PFSK-1 (cell line): ENCODE results near the gene CFAP57.
A peak's percentile ranks its signal among the peaks of the same experiment; 100 is the strongest.

Experiments
- FOXP2 ChIP-seq: optimal IDR thresholded peaks from 2 replicates; pipeline ENCODE3; 2011; ENCODE audit warnings: borderline replicate concordance, control low read depth, inconsistent platforms; ENCODE audit not compliant: insufficient read depth; ENCODE audit errors: extremely low read length, extremely low read depth
- POLR2AphosphoS5 ChIP-seq: IDR thresholded peaks from 2 replicates; pipeline ENCODE4 v1.6.1; 2012; ENCODE audit warnings: low read depth, mild to moderate bottlenecking, control low read depth, low read length, moderate library complexity
- SIN3A ChIP-seq: IDR thresholded peaks from 2 replicates; pipeline ENCODE4 v1.6.1; 2012; ENCODE audit warnings: mild to moderate bottlenecking, low read length, moderate library complexity, borderline replicate concordance; ENCODE audit not compliant: insufficient read depth
- TAF1 ChIP-seq: IDR thresholded peaks from 2 replicates; pipeline ENCODE4 v1.6.1; 2012; ENCODE audit warnings: low read length, control low read depth, borderline replicate concordance; ENCODE audit not compliant: insufficient read depth
- TF ChIP-seq, protein P1 (sequence below), 2 experiments: IDR thresholded peaks; 2 replicates each; pipeline versions ENCODE4 v1.6.1 to v1.8.0; 2011 to 2012; ENCODE audit warnings: low read depth in 2 of 2, low read length in 2 of 2, control low read depth in 1 of 2, inconsistent platforms in 1 of 2, mild to moderate bottlenecking in 1 of 2, moderate library complexity in 1 of 2; ENCODE audit not compliant: insufficient read depth in 1 of 2

CFAP57 gene

DNA sequence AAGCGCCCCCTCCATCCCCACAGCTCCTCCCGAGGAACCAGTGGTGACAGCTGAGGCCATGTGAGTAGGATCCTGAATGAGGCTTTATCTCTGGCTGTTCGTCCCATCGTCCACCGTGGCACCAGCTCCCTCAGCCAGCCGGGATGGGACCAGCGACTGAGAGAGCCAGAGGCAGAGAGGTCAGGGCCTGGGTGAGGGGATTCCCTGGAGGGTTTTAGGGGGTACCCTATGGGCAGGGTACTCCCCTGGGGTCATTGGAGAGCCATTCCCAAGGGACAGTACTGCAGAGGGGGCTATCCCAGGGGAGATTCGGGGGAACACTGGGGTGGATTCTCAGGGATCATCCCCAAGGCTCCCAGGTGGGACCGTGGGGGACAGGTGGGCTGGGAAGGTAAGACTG is 100.0 kb downstream of the CFAP57 start:
- TF ChIP-seq, protein P1, sequence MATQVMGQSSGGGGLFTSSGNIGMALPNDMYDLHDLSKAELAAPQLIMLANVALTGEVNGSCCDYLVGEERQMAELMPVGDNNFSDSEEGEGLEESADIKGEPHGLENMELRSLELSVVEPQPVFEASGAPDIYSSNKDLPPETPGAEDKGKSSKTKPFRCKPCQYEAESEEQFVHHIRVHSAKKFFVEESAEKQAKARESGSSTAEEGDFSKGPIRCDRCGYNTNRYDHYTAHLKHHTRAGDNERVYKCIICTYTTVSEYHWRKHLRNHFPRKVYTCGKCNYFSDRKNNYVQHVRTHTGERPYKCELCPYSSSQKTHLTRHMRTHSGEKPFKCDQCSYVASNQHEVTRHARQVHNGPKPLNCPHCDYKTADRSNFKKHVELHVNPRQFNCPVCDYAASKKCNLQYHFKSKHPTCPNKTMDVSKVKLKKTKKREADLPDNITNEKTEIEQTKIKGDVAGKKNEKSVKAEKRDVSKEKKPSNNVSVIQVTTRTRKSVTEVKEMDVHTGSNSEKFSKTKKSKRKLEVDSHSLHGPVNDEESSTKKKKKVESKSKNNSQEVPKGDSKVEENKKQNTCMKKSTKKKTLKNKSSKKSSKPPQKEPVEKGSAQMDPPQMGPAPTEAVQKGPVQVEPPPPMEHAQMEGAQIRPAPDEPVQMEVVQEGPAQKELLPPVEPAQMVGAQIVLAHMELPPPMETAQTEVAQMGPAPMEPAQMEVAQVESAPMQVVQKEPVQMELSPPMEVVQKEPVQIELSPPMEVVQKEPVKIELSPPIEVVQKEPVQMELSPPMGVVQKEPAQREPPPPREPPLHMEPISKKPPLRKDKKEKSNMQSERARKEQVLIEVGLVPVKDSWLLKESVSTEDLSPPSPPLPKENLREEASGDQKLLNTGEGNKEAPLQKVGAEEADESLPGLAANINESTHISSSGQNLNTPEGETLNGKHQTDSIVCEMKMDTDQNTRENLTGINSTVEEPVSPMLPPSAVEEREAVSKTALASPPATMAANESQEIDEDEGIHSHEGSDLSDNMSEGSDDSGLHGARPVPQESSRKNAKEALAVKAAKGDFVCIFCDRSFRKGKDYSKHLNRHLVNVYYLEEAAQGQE (IDR thresholded peaks at IDR 0.05; ENCODE audit: insufficient read depth in 1 of 2, low read depth in 2 of 2, low read length in 2 of 2) = no peak
- TF ChIP-seq TAF1 (no peak), FOXP2 (no peak), POLR2AphosphoS5 (no peak), SIN3A (no peak)

DNA sequence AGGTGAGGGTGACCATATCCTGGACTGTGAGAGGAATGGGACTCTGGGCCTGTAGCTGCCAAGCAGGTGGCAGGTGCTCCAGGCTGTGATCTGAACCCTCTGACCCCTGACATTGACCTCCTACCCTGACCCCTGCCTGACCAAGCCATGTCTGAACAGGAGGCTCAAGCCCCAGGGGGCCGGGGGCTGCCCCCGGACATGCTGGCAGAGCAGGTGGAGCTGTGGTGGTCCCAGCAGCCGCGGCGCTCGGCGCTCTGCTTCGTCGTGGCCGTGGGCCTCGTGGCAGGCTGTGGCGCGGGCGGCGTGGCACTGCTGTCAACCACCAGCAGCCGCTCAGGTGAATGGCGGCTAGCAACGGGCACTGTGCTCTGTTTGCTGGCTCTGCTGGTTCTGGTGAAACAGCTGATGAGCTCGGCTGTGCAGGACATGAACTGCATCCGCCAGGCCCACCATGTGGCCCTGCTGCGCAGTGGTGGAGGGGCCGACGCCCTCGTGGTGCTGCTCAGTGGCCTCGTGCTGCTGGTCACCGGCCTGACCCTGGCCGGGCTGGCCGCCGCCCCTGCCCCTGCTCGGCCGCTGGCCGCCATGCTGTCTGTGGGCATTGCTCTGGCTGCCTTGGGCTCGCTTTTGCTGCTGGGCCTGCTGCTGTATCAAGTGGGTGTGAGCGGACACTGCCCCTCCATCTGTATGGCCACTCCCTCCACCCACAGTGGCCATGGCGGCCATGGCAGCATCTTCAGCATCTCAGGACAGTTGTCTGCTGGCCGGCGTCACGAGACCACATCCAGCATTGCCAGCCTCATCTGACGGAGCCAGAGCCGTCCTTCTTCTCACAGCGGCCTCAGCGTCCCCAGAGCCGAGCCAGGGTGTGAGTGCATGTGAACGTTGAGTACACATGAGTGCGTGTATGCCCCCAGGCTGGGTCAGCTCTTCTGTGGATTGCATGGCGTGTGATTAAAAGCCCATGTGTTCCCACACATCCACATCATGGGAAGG is 100.7 kb downstream of the CFAP57 start:
- no peak for TF ChIP-seq TAF1
- no peak for TF ChIP-seq SIN3A

DNA sequence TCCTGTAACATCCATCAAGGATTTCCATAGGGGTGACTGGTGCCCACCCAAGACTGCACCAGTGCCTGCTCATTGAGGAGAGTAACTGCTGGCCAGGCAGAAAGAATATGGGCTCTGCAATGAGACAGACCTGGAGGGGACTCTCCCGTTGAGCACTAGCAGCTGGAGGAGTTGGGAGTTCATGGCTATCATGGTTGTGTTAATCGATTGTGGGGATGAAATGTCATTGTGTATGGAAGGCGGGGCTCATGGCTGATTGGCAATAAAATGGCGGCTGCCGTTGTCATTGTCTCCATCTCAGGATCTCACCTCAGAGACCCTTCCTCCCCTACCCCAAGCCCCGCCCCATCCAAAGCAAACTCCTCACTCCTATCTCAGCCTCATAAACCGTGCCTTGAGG is 101.6 kb downstream of the CFAP57 start:
- no peak for TF ChIP-seq TAF1
- TF ChIP-seq, protein P1 (IDR thresholded peaks at IDR 0.05; ENCODE audit: insufficient read depth in 1 of 2, low read depth in 2 of 2, low read length in 2 of 2) = no peak
- no peak for TF ChIP-seq SIN3A
- no peak for TF ChIP-seq POLR2AphosphoS5
- no peak for TF ChIP-seq FOXP2

DNA sequence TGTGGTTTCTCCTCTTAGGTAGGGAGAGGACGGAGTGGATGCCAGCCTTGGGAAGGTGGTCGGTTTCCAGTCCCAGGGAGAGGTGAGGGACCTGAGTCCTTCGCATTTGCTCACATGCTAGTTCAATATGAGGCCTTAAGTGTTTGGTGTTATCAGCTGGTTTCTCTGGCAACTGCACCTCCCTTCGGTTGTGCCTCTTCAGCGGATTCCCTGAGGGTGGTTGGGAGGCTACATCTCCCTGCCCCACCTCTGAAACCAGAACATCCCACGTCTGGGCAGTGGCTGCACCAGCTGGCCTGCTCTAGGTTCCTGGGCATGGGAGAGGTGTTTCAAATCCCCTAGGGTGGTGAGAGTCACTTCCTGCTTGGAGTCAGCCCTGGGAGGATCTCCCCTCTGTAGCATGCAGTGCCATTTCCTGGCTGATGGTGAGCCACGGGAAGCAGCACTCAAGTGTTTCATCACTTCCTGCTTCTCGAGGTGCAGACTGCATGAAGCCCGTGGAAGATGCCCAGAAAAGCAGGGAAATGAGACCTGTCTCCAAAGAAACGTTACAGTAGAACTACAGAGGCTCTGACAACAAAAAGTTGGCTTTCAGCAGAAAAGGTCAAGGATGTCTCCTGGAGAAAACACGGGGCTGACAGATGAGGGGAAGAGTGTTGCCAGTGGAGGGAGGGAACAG is 102.1 kb downstream of the CFAP57 start:
- peak; percentile 36 for TF ChIP-seq FOXP2
- TF ChIP-seq TAF1 = no peak
- TF ChIP-seq POLR2AphosphoS5 = no peak
- TF ChIP-seq, protein P1 (IDR thresholded peaks at IDR 0.05; ENCODE audit: insufficient read depth in 1 of 2, low read depth in 2 of 2, low read length in 2 of 2) = no peak

DNA sequence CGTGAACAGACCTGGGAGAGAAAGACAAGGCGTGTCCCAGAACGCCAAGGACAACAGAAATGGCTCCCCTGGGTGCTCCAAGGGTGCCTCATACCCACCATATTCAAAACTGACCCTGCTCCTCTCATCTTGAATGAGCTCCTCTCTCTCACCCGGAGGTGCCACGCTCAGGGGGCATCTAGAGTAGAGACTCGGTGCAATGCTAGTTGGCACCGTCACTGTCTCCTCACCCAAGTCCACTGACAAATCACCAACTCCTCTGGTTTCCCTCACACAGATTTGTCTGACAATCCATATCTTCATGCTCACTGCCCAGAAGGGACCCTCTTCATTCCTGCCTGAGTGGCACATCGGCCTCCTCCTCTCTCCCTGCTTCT is 102.7 kb downstream of the CFAP57 start:
- TF ChIP-seq TAF1 = no peak
- TF ChIP-seq, protein P1 (IDR thresholded peaks at IDR 0.05; ENCODE audit: insufficient read depth in 1 of 2, low read depth in 2 of 2, low read length in 2 of 2) = no peak
- no peak for TF ChIP-seq FOXP2
- no peak for TF ChIP-seq SIN3A
- no peak for TF ChIP-seq POLR2AphosphoS5
